BE2C (cell line): ENCODE data around the gene CILP2.

ENCODE experiments used
- DNase-seq: peaks from one replicate; pipeline ENCODE4 v3.0.0-alpha.2; 2020
- H3K27me3 ChIP-seq: fragments of 250-450 bp; sonication (Bioruptor Pico); 2 replicates; pipeline ENCODE4 v1.5.1; 2020; ENCODE audit warnings: mild to moderate bottlenecking
- H3K36me3 ChIP-seq: fragments of 250-450 bp; sonication (Bioruptor Pico); 2 replicates; pipeline ENCODE4 v1.5.1; 2020; ENCODE audit warnings: mild to moderate bottlenecking
- H3K4me1 ChIP-seq: fragments of 250-450 bp; sonication (Bioruptor Pico); 2 replicates; pipeline ENCODE4 v1.5.1; 2020
- H3K4me3 ChIP-seq: 2 replicates; pipeline ENCODE4 v1.5.1; 2011; ENCODE audit warnings: low read depth, low read length
- H3K9me3 ChIP-seq: fragments of 250-450 bp; sonication (Bioruptor Pico); 2 replicates; pipeline ENCODE4 v1.5.1; 2020
- CTCF ChIP-seq: IDR thresholded peaks from 2 replicates; pipeline ENCODE4 v1.5.1; 2012; ENCODE audit warnings: mild to moderate bottlenecking, low read depth, low read length

The CILP2 gene

DNA sequence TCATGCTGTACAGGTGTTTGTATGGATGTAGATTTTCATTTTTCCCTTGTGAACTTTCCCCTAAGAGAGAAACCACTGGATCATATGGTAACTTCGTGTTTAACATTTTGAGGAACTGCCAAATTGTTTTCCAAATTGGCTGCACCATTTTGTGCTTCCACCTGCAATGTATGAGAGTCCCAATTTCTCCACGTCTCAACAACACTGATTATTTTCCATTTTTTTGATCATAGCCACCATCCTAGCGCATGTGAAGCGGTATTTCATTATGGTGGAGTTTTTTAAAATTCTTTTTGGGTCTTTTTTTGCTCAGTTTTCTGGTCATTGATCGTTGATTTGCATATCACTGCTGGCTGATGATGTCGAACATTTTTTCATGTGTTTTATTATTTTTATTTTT, 17.1 kb upstream of the CILP2 start:
- H3K4me3 ChIP-seq, result no peak overlapping the region
- no peaks in the 10 kb centered on the region for H3K9me3 ChIP-seq
- no peak for TF ChIP-seq CTCF
- no peaks in the 10 kb centered on the region for H3K4me1 ChIP-seq
- no peak for DNase-seq
- H3K27me3 ChIP-seq, result no peaks in the 10 kb centered on the region
- peaks cover 15% of the 10 kb centered on the region for H3K36me3 ChIP-seq

DNA sequence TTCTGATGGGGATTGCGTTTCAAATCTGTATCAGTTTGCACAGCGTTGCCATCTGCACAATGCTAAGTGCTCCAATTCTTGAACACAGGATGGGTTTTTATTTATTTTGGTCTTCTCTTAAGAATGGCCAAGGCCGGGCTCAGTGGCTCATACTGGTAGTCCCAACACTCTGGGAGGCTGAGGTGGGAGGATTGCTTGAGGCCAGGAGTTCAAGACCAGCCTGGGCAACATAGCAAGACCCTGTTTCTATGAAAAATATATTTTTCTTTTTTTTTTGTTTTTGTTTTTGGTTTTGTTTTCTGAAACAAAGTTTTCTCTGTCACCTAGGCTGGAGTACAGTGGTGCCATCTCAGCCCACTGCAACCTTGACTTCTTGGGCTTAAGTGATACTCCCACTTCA, 14.9 kb upstream of the CILP2 start:
- Histone ChIP-seq H3K4me3 (no peak overlapping the region), H3K27me3 (no peaks in the 10 kb centered on the region), H3K9me3 (no peaks in the 10 kb centered on the region), H3K4me1 (no peaks in the 10 kb centered on the region), H3K36me3 (peaks cover 26% of the 10 kb centered on the region)
- TF ChIP-seq CTCF, result no peak
- DNase-seq, result no peak

DNA sequence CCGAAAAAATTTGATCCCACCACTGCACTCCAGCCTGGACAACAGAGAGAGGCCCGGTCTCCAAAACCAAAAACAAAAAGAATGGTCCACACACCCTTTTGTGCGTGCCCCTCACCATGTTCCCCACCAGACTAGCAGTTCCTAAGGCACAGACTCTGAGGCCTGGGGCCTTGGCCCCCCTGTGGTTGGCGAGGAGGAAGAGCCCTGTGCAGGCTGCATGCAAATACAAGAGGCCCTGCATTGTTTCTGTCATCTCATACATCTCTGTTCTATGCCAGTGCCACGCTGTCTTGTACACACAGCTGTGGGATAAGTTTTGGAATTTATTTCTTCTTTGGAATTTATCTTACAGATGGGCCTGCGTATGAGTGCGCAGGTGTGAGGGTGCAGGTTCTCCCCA, 14.0 kb upstream of the CILP2 start:
- H3K27me3 ChIP-seq, result no peaks in the 10 kb centered on the region; the same call in 1 of the 2 replicates
- peaks cover 28% of the 10 kb centered on the region for H3K36me3 ChIP-seq
- no peak overlapping the region for H3K4me3 ChIP-seq
- no peak for TF ChIP-seq CTCF
- peaks cover 2% of the 10 kb centered on the region for H3K4me1 ChIP-seq
- no peak for DNase-seq
- H3K9me3 ChIP-seq, result no peaks in the 10 kb centered on the region

DNA sequence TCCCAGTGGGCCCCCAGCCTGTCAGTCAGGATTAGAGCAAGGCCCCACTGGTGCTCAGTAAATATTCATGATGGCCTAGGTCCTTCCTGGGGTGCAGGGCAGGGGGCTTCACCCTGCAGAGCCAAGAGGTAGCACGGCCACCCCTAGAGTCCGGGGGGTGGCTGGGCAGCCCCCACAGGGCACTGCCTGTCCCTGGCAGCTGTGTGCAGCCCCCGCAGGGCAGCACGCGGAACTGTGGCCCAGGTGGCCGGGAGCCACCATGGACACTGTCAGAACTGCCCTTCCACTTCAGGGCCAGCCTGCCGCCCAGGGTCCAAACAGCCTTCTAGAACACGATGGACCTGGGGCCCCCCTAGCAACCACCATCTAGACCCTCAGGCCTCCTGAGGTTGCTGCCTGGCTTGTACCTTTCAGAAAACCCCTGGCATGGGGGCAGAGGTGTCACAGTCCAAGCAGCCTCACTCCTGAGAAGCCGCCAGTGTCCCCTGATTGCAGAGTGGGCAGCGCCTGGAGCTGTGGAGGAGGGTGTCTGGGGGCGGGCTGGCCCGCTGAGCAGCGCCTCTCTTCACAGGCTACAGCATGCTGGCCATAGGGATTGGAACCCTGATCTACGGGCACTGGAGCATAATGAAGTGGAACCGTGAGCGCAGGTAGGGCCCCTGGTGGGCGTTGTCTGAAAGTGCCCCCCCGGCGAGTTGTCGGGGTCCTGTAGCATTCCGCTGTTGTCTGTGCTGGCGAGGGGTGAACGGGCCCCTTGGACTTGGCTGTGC, 12.3 kb upstream of the CILP2 start:
- DNase-seq, result no peak
- Histone ChIP-seq H3K4me3 (no peak overlapping the region), H3K9me3 (no peaks in the 10 kb centered on the region), H3K27me3 (no peaks in the 10 kb centered on the region; the same call in 1 of the 2 replicates), H3K36me3 (peaks cover 18% of the 10 kb centered on the region), H3K4me1 (peaks cover 7% of the 10 kb centered on the region)
- no peak for TF ChIP-seq CTCF

DNA sequence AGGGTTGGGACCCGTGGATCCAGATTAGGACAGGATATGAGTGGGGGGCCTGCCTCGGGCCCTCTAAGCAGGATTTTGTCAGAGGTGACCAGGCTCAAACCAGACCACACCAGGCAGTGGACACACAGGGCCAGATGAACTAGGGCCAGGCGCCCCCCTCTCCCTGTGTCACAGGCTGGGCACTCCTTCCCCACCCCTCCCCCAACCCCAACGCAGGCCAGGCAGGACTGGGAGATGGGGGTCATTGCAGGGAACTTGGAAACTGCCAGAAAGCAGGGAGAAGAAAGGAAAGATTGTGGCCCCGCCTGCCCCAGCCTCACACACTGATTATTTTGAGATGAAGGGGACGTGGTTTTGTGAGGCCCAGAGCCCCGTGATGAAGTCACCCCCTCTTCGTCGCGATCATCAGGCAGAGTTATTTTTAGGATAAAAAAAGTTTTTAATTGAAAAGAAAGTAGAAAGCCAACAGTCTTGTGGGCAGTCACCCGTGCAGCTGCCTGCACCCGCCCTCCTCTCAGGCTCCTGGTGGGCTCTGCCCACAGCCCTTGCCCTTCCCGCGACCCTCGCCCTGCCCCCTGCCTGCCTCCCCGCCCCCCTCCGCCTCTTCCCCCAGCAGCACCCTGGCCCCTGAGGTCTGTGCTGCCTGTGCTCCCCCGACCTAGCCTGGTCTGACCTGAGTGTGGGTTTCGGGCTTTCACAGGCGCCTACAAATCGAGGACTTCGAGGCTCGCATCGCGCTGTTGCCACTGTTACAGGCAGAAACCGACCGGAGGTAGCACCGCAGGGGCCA, 11.3 kb upstream of the CILP2 start:
- no peaks in the 10 kb centered on the region for H3K9me3 ChIP-seq
- H3K4me1 ChIP-seq, result peaks cover 7% of the 10 kb centered on the region
- peaks cover 18% of the 10 kb centered on the region for H3K36me3 ChIP-seq
- TF ChIP-seq CTCF, result no peak
- no peak overlapping the region for H3K4me3 ChIP-seq
- no peaks in the 10 kb centered on the region; the same call in 1 of the 2 replicates for H3K27me3 ChIP-seq
- no peak for DNase-seq

DNA sequence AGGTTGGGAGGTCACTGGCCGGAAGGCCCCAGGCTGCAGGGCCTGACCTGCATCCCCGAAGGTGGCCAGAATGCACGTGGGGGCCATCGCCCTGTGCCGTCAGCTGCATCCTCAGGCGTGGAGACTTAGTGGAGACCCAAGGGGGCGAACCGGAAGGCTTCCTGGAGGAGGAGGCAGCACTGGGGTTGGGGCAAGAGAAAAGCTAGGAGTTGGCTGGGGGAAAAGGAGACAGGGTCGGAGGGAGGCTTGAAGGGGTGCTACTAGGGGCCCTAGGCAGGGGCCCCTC, 10.8 kb upstream of the CILP2 start:
- Histone ChIP-seq H3K27me3 (no peaks in the 10 kb centered on the region; the same call in 1 of the 2 replicates), H3K36me3 (peaks cover 18% of the 10 kb centered on the region), H3K9me3 (no peaks in the 10 kb centered on the region), H3K4me1 (peaks cover 7% of the 10 kb centered on the region), H3K4me3 (no peak overlapping the region)
- no peak for TF ChIP-seq CTCF
- DNase-seq, result no peak
